Activated CD8-positive, alpha-beta memory T cell treated with anti-CD3 and anti-CD28 coated beads for 4 hours (primary cell): ENCODE results near the gene OSBP2.

Experiments
- DNase-seq, 2 donors: peaks; one replicate each; pipeline ENCODE4 v3.0.0-alpha.2; 2020; ENCODE audit warnings: low read depth in 2 of 2

Gene OSBP2

DNA sequence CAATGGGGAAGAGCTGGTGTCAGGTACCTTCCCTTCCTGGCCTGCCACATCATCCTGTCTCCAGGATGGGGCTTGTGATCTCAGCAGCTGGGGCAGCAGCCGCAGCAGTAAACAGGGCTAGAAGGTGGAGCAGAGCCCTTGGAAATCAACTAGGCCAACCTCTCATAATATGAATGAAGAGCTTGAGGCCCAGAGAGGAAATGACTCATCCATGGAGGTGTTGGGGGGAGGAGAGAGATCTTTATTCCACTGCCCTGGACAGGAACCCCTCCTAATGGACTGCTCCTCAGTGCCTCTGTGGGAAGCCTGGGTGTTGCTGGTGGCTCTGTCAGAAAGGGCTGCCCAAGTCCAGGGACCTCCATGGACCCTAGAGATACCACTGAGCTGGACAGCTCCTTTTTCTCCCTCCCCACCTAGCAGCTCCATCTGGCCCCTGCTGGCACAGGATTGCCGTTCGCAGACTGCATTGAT, 111.8 kb downstream of the OSBP2 start:
- no peak for DNase-seq

DNA sequence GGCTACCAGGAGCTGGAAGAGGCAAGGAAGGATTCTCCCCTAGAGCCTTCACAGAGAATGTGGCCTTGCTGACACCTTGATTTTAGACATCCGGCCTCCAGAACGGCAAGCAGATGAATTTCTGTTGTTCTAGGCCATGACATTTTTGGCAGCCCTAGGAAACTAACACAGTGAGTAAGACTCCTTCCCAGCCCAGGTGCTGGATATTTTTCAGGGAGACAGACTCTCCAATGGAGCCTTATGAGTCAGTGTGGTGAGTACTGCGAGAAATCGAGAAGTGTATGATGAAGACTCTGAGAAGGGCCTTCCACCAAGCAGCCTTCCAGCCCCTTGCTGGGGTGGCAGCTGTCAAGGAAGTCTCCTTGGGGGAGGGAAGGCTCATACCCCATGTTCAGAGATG, 114.4 kb downstream of the OSBP2 start:
- no peak for DNase-seq

DNA sequence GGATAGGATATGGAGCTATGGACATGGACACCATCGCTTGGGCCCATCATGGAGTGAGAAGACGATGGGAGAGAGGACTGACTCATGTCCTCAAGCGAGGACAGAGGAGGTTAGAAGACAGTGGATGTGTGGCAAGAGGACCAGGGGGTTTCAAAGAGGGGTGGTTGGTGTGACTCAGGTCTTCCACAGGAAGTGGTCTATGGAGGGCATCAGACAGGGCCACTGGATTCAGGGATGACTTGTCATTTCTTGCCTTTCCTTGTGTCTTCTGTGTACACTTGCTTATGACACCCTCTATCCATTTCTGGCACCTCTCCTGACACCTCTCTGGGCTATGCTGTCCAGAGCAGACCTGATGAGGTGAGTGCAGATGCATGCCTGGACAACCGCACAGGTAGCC, 115.4 kb downstream of the OSBP2 start:
- no peak for DNase-seq

DNA sequence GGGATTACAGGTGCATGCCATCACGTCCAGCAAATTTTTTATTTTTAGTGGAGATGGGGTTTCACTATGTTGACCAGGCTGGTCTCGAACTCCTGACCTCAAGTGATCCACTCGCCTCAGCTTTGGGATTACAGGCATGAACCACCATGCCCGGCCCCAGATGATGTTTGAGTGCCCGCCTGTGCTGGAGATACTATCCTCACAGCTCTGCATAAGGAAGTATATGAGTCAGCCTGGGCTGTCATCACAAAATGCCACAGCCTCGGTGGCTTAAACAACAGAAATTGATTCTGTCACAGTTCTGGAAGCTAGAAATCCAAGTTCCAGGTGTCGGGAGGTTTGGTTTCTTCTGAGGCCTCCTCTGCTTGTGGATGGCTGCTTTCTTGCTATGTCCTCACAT, 119.3 kb downstream of the OSBP2 start:
- no peak for DNase-seq

DNA sequence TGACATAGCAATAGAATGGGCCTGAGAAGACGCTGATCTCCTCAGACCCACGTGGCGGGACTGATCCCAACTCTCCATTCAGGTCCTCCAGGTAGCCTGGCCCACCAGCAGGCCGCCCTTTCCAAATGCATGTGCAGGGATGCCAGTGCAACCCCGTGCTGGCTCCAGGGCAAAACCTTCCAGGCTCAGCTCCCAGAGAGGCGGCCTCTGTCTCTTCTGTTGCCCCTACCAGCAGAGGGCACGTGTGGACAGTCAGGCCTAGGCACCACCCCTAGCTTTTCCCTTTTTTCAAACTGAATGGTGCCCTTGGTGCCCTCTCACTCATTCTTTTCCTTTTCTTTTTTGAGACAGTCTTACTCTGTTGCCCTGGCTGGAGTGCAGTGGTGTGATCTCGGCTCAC, 121.7 kb downstream of the OSBP2 start:
- no peak for DNase-seq

DNA sequence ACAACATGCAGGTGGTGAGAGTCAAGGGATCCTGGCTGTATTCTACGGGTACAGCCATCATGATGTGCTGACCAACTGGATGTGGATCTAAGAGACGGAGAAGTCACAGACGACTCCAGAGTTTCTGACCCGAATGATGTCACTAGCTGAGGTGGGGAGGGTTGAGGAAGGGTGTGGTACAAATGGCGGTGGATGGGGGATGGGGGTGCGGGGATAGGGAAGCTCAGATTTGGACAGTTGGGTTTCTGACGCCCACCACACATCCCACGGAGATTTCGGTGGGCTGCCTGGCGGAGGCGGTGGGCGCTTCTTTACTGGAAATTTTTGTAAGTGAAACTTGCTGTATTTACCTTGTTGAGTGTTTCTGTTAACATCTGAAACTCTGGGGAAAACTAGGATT, 126.7 kb downstream of the OSBP2 start:
- DNase-seq: no peak

DNA sequence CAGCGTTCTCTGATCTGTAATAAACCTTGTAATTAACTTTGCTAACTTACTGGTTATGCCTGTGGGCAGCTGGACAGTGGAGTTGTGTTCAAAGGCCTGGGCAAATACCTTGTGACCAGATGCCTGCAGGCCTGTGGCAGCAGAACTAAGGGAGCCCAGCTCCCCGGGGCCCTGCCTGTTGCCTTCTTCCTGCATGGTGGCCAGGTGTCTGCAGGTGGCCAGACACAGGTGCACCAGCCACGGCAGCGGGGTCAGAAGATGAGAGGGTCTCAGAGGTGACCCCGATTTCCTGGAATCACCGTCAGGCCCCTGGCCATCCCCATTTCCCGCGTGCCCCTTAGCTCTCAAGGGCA, 127.2 kb downstream of the OSBP2 start:
- no peak for DNase-seq

DNA sequence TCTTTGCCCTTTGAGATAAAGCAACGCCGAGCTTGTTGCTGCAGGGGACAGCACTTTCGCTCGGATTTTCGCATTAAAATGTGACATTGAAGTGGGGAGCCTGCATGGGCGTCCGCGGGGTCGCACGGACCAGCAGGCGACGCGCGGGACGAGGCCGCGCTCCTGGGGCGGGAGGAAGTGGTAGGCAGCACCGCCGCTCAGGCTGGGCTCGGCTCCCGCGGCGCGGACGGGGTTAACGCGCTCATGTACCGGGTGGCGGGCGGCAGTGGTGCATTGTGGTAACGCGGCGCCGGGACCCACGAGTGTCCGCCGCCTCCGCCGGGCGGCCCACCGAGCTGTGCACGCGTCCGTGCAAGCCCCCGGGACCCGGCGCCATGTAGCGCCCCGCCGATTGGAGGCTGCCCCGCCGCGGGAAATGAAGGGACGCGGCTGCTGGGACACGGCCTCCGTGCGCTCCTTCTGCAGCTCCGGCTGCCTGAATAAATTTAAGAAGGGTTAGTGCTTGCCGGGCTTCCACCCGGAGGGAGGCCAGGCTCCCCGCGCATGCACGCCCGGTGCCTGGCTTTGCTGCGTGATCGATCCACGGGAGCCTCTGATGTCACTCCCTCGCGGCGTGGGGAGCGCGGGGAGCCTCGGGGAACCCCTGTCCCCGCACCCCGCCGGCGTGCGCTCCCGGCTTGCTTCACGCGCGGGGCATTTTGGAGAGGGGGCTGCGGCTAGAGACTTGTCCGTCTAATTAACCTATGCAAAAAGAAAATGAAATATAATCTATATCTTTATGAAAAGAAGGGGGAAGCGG, 127.7 kb downstream of the OSBP2 start:
- no peak for DNase-seq

DNA sequence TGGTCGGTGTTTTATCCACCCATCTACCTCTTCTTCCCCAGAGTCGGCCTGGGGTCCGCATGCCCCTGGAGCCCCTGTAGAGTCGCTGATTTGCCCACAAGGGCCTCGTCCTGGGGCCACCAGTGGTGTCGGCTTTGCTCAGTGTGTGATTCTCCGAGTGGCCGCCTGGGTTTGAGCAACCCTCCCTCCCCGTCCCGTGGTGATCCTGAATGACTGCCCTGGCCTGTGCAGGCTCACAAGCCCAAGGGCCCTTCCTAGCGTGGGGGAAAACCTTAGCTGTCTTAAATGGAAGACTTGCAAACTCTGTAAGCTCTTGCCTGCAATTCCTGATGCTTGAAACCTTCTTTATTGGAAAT, 128.3 kb downstream of the OSBP2 start:
- no peak for DNase-seq

DNA sequence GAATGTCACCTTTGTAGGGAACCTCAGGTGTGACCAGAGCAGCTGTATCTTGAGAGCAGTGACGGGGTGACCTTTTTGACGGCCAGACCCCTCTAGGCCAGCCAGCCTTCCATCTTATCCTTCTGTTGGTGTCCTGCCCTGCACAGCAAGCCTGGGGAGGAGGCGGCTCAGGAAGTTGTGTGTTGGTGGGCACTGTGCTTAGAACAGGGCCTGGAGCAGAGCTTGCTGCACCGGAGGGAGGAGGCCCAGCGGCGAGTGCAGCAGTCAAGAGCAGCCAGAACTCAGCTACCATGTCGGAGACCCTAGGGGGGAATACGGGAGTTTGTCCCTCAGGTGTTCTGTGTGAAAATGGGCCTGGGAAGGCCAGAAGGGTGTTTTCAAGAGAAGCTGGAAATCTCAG, 129.4 kb downstream of the OSBP2 start:
- DNase-seq: no peak

DNA sequence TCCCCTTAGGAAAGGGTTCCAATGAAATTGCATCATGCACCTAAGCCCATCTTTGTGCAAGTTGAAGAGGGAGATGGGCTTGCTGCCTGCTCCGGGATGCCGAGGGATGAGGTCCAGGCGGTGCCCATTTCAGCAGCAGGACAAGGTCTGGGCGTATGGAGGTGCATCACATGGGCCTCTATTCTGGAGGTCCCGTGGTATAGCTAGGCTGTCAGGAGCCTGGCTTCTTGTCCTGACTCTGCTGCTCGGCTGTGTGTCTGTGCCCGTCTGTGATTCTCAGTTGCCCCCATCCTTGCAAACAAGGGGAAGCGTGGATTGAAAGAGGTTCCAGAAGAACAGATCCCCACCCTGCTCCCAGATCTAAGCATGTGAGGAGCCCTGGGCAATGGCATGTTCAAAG, 130.0 kb downstream of the OSBP2 start:
- no peak for DNase-seq

DNA sequence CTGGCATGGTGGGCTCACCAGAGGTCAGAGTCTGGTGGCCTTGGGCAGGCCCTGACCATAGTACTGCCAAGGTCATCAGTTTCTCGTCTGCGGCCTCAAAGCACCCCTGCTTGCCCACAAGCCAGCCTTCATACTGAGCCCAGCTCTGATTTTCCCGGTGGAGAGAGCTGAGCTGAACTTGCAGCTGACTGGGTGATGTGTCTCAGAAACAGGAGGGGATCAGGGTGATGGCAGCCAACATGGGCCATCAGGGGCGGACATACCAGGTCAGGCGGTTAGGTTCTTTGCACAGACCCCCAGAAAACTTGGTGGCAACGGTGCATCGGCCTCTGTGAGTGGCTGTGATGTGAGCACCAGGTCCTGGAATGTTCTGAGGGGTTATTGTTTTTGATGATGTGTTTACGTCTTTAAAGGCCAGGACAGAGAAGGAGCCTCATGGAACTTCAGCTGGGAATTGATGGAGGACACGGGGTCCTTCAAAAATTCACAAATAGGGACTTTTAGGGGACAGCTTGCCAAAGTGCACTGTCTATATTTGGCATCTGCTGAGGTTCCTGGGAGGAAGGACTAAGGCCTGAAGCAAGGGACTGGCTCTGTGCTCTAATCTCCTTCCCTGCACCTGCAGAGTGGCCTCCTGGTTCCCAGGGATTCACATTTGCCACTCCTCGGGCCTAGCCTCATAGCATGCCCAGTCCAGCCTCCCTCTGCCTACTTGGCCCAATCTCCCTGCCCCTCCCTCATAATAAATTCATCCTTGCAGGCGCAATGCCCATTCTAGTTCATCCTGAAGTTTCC, 131.2 kb downstream of the OSBP2 start:
- no peak for DNase-seq

DNA sequence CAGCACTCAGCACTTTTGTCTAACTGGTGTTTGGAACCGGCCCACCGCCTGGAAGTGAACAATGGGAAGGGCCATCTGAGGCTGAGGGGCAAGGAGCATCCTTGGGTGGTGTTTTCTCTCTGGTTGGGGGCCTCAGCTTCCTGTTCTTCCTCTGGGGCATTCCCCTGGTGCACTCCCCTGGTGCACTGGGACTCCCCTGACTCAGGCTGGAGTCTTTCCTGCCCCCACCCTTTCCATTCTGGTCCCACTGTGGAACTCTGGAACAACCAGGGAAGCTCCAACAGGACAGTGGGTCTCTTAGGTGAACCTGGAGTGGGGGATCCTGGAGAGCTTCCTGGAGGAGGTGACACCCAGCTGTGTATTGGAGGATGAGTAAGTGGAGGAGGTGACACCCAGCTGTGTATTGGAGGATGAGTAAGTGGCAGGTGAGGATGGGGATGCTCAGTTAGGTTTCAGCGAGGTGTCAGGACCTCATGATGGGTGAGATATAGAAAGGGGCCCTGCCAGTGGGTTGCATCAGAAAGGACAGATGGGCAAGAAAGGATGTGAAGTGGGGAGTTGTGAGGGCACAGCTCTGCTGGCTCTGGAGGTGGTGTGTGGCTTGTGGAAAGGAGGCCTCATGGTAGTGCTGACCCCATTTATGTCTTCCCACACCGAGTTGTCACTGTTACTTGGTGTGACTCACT, 132.1 kb downstream of the OSBP2 start:
- DNase-seq: no peak

DNA sequence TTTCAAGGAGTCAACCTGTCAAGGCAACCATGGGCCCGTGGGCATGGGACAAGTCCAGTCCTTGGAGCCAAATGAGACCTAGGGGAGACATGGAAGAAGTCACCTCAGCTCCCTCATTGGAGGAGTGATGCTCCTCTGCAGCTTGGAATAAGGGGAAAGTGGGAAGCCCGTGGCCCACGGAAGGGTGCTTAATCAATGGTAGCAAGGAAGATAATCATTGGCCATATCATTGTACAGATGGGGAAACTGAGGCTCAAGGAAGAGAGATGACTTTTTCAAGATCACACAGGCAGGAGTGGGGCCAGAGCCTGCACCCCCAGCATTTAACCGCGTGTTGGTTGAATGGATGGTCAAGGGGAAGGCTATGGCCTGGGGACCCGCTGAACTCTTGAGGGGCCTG, 133.0 kb downstream of the OSBP2 start:
- no peak for DNase-seq

DNA sequence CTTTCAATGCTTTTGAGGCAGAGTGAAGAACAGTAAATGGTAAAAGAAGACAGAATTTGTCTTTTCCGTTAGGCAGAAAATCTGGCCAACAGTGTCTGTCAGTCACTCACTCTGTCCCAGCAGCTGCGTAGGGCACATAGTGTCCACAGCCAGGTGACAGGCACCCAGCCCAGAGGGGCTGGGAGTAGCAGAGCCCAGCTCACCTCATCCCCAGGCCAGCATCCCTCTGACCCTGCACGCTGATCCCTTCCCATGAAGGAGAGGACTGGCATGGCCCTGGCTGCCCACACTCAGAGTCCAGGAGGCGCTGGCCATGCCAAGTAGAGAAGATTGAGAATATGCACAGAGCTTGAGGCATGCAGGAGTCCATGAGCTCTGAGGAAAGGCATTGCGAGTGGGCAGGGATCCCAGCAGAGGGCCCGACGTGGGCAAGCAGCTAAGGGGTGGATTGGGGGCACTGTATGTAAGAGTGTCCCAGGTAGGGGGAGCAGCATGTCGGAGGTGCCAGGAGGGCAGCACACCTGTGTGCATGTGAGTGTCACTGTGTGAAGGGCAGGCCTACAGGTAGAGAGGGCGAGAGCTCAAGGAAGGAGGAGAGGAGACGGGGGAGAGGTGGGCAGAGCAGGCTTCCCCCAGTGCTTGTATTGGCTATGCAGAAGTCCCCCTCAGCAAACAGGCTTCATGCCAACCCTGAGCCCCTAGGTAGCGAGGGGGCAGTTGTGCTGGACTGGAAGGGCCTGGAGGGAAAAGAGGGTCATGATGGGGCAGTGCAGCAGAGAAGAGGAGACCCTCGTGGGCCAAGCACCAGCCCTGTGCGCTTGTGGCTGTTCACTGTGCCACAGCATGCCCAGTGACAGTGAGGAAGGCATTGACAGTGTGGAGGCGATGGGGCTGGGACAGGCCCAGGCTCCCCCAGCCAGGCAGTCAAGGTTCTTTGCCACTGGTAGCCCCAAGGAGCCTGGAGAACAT, 133.8 kb downstream of the OSBP2 start:
- DNase-seq: no peak

DNA sequence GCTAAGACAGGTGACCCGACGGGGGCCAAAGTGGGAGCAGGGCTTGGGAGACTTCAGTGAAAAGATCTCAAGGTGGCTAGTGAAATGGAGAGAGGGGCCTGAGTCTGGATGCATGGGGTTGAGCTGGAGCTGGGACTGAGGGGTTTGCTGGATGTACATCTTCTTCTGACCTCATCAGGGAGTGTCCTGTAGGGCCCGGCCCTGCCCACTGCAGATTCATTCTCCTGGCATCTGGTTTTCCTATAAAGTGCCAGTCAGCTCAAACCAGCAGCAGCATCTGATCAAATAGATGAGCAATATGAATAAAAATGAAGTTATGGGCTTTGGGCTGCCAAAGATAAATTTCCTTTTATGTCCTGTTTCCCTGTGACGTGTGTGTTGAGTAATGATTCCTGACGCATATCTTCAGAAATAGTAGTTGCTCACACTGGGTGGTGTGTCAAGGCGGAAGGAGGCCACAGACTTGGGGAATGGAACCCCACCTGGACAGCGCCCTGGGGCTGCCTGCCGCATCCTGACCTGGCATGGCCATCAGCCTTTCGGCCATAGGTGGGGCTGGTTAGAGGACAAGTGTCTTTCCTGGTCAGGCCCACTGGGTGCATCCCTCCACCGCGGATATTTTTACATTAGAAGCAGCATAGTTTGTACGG, 135.4 kb downstream of the OSBP2 start:
- DNase-seq: no peak

DNA sequence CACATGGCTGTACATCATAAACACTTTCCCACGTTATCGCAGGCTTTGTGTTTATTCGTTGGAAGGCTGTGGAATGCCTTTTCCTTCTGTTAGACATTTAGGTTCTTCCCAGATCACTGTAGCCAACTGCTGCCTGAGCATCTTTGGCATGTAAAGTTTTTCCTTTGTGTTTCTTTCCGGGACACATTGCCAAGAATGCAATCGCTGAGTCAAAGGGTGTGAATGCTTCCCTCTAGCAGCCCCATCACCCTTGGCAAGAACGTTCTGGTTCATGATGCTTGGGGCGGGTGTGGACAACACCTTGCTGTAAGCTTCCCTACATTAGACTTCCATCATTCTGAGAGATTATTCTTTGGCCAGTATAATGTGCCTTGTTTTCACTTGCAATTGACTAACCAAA, 136.2 kb downstream of the OSBP2 start:
- DNase-seq: no peak

DNA sequence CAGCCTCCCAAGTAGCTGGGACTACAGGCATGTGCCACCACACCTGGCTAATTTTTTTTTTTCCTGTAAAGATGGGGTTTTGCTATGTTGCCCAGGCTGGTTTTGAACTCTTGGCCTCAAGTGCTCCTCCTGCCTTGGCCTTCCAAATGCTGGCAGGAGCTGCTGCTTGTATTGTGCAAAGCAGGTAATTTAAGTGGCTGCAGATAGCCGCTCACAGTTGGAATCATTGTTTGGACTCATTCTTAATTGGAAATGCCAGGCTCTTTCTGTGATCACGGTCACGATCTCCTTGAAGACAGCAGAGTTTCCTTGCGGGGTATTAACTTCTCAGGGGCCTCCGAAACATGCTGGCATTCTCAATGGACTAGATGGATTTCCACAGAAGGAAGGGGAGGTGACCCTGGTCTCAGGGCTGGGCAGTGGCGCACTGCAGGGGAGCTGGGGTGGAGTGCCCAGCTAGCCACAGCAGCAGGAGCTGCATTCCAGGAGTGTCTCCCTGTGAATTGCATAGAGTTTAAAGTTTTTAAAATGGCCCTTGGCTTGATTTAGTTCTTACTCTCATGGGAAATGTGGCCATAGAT, 137.8 kb downstream of the OSBP2 start:
- DNase-seq: no peak

DNA sequence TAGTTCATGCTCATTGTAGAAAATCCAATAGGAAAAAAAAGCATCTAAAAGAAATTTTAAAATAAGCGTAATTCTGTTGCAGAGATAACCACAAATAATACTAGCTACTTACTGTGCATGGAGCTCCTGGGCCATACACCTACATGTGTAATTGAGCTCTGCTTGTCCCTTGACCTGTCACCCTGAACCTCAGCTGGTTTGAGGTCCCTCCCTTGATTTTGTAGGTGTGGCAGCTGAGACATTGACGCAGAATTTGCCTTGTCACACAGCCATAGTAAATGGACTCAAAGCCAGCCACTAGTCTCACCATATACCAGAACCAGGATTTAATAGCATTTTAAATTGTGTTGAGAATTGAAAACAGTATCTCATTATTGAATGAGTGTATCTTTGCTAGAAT, 138.6 kb downstream of the OSBP2 start:
- DNase-seq: no peak

DNA sequence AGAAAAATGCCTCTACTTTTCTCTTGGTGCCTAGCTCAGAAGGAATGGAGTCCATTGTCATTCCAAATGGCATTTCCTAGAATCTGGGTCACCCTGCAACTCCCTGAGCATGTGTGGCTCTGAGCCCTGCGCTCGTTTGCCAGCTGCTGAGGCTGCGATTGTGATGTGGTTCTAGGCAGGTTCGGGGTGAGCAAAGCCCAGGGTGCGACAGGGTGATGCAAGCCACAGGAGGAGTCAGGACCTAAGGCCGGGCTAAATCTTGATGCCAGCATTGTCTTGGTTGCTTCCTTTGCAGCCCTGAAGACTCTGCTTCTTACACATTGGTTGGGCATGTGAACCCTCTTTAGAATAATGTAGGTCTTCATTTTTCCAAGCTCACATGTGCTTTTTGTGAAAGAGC, 142.9 kb downstream of the OSBP2 start:
- no peak for DNase-seq

DNA sequence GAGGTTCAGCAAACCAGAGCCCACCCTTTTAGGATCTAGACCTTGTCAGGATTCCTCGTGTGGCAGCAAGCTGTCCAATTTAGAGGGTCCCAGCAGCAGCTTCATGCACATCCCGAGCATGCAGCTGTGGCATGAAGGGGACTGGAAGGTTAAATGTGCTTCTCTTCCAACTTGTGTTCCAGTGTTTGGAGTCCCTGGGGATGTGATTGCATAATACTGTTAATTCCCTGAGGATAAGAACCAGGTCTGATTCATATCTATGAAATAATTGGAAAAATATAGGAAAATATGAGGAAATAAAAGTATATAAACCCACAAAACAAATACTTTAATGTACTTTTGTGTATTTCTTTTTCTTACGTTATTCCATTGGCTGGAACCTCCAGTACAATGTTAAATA, 143.4 kb downstream of the OSBP2 start:
- no peak for DNase-seq
